Effector memory CD4-positive, alpha-beta T cell (primary cell): ENCODE measurements around the gene ADAM23.

ENCODE experiments used
- DNase-seq, 3 donors: peaks; one replicate each; pipeline ENCODE4 v3.0.0-alpha.2; 2020
- H3K27ac ChIP-seq: 2 replicates; pipeline ENCODE4 v1.7.0; 2013; ENCODE audit warnings: mild to moderate bottlenecking, low read length, moderate library complexity; ENCODE audit not compliant: insufficient read depth, poor library complexity, severe bottlenecking
- H3K27me3 ChIP-seq: replicated peaks from 2 replicates; pipeline ENCODE4 v1.7.0; 2013; ENCODE audit warnings: mild to moderate bottlenecking, low read length; ENCODE audit not compliant: insufficient read depth, control insufficient read depth, poor library complexity, severe bottlenecking
- H3K36me3 ChIP-seq: 2 replicates; pipeline ENCODE4 v1.7.0; 2013; ENCODE audit warnings: mild to moderate bottlenecking, low read length, moderate library complexity; ENCODE audit not compliant: control insufficient read depth, insufficient read depth
- H3K4me1 ChIP-seq: 2 replicates; pipeline ENCODE4 v1.7.0; 2013; ENCODE audit warnings: low read length, mild to moderate bottlenecking; ENCODE audit not compliant: control insufficient read depth, insufficient read depth, poor library complexity, severe bottlenecking
- H3K4me3 ChIP-seq: 2 replicates; pipeline ENCODE4 v1.7.0; 2013; ENCODE audit warnings: low read length, low read depth, mild to moderate bottlenecking; ENCODE audit not compliant: insufficient read depth, poor library complexity, severe bottlenecking
- H3K9me3 ChIP-seq: 2 replicates; pipeline ENCODE4 v1.7.0; 2013; ENCODE audit warnings: mild to moderate bottlenecking, low read length, moderate library complexity; ENCODE audit not compliant: control insufficient read depth

The ADAM23 gene

DNA sequence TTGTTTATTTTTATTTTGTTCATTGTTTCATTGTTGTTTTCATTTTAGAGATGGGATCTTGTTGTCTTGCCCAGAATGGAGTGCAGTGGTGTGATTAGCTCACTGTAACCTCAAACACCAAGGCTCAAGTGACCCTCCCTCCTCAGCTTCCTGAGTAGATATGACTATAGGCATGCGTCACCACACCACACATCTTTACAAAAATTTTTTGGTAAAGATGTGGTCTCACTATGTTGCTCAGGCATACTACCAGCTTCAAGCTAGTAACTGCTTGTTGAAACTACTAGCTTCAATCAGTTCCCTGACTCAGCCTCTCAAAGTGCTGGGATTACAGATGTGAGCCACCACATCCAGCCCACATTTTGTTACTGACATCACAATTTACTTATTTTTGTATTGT, 213.8 kb downstream of the ADAM23 start:
- Histone ChIP-seq H3K4me1 (no peaks in the 10 kb centered on the region), H3K36me3 (no peaks in the 10 kb centered on the region), H3K27me3 (no peaks in the 10 kb centered on the region), H3K4me3 (no peak overlapping the region), H3K9me3 (no peaks in the 10 kb centered on the region), H3K27ac (no peak overlapping the region)
- DNase-seq: no peak

DNA sequence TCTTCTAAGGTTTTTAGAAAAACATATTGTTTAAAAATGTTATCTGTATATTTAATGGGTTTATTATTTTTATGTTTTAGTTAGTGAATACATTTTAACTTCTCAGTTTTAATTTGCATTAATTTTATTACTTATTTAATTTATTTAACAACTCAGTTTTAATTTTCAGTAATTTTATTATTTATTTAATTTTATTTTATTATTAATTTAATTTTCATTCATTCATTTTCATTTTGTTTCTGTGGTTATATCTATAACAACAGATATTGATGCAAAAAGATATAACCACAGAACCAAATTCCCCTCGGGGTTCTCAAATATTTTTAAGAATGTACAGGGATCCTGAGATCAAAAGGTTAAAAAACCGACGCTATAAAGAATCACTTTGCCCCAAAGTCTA, 221.9 kb downstream of the ADAM23 start:
- DNase-seq: no peak
- no peak overlapping the region for H3K4me3 ChIP-seq
- no peaks in the 10 kb centered on the region for H3K36me3 ChIP-seq
- no peak overlapping the region for H3K27ac ChIP-seq
- H3K9me3 ChIP-seq: no peaks in the 10 kb centered on the region
- no peaks in the 10 kb centered on the region for H3K27me3 ChIP-seq
- H3K4me1 ChIP-seq: no peaks in the 10 kb centered on the region
